HG03045 (cell line): ENCODE data around the gene NFRKB.

Source experiments
- ATAC-seq: cut with Tn5 transposase; IDR thresholded peaks from one replicate; pipeline ENCODE4 v1.9.1; 2021; ENCODE audit warnings: mild to moderate bottlenecking, moderate library complexity; ENCODE audit not compliant: unreplicated experiment

NFRKB gene

GRCh38 chr11:129895126-129896041 lies at the start of gene NFRKB:
Gene NFRKB (minus strand): TSS chr11:129895578. CDS start chr11:129892849, 2,729 bp downstream.
- ATAC-seq, result peak; percentile 97

GRCh38 chr11:129944696-129945095 lies 49.3 kb upstream of the NFRKB start:
- no peak for ATAC-seq

DNA sequence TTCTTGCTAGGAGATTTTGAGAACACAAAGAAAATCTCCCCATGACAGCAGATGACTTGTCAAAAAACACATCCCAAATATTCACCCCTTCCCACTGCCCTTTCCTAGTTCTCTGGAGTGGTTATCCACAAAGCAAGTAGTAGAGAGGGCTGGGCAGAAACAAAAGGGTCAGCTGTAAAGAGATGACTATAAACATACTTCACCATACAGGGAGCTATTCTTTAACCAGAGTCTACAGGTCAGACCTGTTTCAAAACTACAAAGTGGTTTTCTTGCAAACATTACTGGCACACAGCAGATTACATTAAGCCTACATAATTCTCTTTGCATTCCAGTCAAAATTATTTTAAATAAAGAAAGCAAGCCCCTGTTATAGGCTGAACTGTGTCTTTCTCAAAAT lies 47.7 kb upstream of the NFRKB start:
- no peak for ATAC-seq

- ATAC-seq, result no peak
Observed at GRCh38 chr11:129939510-129939909, 44.1 kb upstream of the NFRKB start.

DNA sequence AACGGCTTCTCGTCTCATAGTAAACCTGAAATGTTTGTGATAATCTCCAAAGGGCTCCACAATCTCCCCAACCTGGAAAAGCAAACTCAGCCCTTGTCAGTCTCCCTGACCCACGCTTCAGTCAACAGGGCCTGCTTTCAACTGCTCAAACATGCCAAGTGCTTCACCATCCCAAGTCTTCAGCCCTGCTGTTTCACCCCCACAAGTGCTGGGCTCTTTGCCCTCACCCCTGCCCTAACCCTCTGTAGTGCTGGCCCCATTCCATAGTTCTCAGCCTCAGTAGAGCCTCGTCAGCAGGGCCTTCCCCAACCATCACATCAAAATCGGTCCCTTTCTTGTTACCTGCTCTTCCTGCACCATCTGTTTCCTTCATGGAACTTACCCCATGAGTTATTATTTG lies 43.4 kb upstream of the NFRKB start:
- ATAC-seq, result no peak

GRCh38 chr11:129937592-129938238 lies 42.3 kb upstream of the NFRKB start:
- ATAC-seq, result no peak

- no peak for ATAC-seq
Observed at GRCh38 chr11:129935723-129936122, 40.3 kb upstream of the NFRKB start.

DNA sequence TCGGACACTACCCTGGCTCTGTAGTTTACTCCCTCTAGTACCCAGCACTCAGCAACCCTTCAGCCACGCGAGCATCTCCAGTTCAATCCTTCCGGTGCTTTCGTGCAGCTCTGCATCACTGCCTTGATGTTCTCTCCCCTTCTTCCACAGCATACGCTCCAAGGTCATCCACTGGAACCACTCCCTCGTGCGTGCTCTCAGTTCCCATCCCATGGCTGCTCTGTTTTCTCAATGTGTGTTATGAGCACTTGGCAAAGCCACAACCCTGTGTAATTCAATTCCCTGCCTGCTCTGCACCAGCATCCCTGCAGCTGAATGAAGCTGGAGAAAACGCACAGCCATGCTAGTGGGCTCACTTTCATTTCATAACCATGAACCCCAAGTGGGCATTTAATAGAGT lies 38.5 kb upstream of the NFRKB start:
- ATAC-seq, result no peak

- ATAC-seq, result no peak
Observed at GRCh38 chr11:129933262-129933661, 37.9 kb upstream of the NFRKB start.

- ATAC-seq, result no peak
Observed at GRCh38 chr11:129932381-129933067, 37.1 kb upstream of the NFRKB start.

DNA sequence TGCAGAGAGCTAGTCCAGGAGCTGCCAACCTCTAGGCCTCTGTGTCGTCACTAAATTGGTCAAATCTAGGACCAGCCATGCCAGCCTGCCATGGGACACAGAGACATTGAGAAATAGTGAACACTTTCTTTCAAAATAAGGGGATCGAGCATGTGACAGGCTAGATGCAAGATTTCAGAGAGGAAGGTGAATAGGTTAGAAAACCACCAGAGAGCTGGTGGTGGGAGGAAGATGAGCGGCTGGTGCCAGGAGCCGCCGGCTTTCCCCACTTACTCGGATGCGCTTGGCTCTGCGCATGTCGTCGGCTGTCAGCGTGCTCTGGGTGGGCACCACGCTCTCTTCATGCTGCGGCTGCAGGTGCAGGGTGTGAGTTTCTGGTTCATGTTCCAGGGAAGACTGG lies 35.4 kb upstream of the NFRKB start:
- no peak for ATAC-seq

- ATAC-seq, result no peak
Observed at GRCh38 chr11:129930296-129930695, 34.9 kb upstream of the NFRKB start.

DNA sequence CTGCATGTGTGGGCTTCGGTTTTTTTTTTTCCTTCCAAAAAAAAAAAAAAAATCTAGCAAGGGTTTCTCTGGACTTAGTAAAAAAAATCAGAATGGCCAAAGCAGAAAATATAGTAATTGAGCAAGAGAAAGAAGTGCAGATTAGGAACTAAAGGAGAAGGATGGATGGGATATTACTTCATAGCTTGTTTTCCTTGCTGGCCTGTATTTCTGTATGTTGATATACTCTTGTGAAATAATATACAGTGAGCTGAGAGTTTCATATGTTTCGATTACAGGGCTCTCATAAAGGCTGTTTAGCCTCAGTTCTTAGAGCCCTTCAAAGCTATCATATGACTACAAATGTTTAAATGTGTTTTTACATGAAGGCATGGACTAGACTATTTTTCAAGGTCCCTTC lies 34.3 kb upstream of the NFRKB start:
- no peak for ATAC-seq

DNA sequence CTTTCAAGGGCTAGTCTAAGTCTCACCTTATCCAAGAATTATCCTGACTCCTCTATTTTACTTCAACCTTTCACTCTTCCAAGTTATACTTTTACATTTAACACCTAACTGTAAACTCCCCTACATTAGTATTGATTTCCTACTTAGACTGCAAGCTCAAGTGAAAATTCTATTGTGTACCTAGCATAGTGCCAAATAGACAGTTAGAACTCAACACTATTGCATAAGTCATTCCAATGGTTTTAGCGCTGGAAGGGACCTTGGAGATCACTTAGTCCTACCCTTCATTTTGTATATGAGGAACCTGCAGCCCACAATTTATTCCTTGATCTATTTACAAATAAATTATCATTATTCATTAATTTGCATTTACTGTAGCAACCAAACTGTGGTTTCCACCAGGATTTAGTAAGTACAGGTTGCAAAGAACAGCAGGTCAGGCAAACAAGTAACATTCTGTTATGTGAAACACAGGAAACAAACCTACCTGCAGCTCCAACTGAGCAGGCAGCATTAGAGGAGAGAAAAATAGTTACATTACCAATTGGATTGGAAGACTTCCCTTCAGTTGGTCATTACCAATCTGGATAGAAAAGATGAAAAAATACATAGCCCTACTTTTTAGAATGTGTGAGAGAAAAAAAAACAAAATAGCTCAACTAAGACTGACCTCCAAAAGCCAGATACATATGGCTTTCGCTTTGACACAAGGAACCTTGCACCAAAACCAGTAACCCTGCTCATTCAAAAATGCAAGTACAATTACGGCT lies 33.7 kb upstream of the NFRKB start:
- no peak for ATAC-seq

DNA sequence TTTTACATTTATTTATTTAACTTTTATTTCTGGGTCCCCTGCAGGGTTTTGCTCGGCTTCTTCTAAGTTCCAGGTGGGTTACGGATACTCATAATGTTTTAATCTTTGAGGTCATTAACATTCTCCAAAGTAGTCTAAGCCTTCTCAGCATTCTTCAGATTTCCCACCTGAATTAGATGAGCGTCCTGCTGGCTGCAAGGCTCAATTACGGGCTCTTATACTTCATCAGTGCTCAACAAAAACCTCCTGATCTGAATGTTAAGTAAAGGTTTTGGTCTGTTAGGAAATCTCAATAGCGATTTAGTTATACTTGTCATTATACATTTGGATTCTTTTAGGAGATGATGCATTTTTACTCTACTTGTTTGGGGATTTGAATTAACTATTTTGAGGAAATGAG lies 27.3 kb upstream of the NFRKB start:
- ATAC-seq, result no peak

DNA sequence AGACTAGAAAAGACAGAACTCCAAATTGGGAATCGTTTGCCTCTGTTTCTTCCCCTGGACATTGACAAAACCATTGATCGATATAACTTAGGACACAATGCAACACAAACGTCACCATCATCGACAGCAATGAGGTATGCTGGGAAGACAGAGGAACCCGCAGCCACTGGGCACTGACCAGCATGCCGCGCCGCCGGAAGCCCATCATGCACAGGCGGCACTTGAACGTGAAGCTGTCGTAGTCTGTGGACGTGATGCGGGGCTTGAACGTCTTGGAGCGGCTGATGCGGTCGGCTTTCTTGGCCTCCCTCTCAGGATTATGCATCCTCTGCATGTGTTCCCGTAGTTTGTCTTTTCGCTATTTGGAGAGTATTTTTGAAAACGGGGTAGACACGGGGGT lies 23.0 kb upstream of the NFRKB start:
- no peak for ATAC-seq

DNA sequence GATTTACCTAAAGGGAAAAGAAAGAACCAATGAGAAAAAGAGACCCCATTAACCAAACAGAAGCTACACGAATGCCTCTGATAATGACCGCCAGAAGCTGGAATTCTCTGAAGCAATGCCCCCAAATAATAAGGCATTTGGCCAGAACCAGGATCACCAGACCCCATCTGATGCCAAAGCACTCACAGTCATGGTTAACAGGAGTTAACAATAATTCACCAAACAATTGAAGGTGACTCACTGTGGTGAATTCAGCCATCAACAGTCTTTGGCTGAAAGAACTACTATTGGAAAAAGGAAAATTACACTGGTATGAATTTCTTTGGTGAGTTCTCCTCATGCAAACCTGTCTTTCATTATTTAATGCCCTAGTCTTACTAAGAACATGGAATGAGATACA lies 21.9 kb upstream of the NFRKB start:
- no peak for ATAC-seq

- no peak for ATAC-seq
Observed at GRCh38 chr11:129911298-129911697, 15.9 kb upstream of the NFRKB start.

GRCh38 chr11:129910360-129910759 lies 15.0 kb upstream of the NFRKB start:
- no peak for ATAC-seq

- ATAC-seq, result no peak
Observed at GRCh38 chr11:129905402-129905801, 10.0 kb upstream of the NFRKB start.

GRCh38 chr11:129896062-129896461 lies 684 bp upstream of the NFRKB start:
- no peak for ATAC-seq
